DMS 273 (cell line): ENCODE results near the gene NLK.

Experiments used
- DNase-seq: peaks from one replicate; lab custom pipeline; 2025; ENCODE audit not compliant: unreplicated experiment; lab: John Stamatoyannopoulos, UW

Gene NLK

DNA sequence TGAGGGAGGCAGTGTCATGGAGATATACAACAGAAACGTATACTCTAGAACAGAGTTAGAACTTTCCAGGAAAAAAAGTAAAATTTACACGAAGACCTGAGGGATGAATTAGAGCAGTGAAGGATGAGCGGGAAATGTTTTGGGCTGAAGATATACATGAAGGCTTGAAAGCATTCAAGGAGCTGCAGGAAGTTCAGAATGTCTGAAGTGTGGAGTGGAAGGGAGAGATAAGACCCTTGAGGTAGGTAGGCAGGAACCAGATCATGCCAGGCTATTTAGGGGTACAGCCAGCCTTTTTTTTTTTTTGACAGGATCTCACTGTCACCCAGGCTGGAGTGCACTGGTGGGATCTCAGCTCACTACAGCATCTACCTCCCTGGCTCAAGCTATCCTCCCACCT, 3.2 kb upstream of the NLK start:
- no peak for DNase-seq

GRCh38 chr17:28040406-28040805, 2.1 kb upstream of the NLK start:
- DNase-seq: no peak

DNA sequence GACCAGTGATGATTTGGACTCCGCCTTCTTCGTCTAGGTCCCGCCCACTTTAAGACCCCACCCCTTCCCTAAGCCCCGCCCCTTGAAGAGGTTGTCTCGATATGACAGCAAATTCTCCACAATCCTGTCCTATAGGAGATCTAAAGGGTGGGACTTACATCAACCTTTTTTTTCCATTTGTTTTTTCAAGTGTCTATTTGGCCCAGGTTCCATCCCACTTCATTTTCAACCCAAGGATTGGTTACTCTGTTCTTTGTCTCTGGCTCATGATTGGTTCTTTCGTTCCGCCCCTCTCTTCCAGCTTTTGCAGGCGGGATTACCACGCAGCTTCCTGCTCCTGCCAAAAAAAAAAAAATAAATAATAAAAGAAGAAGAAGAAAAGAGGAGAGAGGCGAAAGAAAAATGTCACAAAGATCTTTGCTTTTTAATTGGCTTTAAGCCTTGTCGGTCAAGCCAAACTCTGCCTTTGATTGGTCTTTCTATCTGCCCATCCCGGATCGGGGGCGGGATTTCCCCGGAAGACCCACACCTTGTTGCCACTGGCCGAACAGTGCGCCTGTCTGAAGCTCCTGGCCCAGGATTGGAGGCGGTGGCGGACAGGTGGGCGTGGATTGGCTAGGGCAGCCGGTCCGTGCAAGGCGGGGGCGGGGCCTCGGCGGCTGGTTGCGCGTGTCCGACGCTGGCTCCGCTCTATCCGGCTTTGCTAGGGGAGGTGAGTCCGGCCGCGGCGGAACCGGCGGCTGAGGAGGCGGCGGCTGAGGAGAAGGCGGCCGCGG, 1.2 kb upstream of the NLK start:
- peak; percentile 99 for DNase-seq

- peak; percentile 55 for DNase-seq
Measured at GRCh38 chr17:28041844-28042656, 427 bp upstream of the NLK start.

- no peak for DNase-seq
Measured at GRCh38 chr17:28042721-28043291, 329 bp downstream of the NLK start.

DNA sequence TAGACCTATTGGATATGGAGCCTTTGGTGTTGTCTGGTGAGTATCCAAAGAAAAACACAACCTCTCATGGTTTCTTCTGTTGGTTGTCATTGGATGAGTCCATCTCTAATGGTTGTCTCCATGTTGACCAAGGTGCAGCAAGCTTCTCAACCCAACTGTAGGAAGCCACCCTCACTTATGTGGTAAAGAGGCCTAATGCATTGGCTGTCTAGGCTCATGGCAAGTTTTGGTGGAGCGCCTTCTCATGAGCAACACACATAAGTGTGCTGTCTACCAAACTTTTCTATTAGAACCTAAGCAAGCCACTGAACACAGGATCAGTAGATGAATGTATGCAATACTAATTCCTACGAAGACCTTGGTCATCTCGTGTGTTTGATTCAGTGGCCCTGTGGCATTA, 819 bp downstream of the NLK start:
- DNase-seq: no peak

DNA sequence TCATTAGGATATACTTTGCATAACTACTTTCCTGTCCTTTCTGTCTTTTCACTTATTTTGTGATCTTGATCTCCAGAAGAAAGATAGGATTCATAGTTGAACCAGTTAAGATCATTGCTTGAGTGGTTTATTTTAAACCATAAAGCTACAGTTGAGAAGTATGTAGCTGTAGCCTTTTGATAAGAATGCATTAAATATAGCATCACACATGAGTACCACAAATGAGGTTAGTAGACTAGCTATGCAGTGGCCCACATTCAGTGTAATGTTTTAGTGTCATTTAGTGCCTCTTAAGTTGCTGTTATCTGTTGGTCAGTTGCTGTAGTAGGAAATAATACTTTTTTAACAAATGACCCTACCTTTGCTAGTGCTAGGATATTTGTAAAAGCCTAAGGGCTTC, 1.3 kb downstream of the NLK start:
- no peak for DNase-seq

DNA sequence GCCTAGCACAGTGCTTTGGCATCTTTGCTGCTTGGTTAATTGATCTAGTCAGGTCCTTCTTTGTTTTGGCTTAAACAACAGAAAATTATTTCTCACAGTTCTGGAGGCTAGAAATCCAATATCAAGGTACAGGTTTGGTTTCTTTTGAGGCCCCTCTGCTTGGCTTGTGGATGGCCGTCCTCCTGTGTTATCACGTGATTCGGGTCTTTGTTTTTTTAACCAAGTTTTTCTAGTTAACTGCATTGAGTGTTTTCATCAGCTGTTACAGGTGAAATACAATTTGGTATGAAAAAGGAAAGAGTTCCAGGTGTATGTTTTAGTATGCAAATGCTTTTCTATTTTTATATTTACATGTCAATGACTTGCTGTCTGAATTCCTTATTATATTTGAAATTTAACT, 2.8 kb downstream of the NLK start:
- DNase-seq: no peak

DNA sequence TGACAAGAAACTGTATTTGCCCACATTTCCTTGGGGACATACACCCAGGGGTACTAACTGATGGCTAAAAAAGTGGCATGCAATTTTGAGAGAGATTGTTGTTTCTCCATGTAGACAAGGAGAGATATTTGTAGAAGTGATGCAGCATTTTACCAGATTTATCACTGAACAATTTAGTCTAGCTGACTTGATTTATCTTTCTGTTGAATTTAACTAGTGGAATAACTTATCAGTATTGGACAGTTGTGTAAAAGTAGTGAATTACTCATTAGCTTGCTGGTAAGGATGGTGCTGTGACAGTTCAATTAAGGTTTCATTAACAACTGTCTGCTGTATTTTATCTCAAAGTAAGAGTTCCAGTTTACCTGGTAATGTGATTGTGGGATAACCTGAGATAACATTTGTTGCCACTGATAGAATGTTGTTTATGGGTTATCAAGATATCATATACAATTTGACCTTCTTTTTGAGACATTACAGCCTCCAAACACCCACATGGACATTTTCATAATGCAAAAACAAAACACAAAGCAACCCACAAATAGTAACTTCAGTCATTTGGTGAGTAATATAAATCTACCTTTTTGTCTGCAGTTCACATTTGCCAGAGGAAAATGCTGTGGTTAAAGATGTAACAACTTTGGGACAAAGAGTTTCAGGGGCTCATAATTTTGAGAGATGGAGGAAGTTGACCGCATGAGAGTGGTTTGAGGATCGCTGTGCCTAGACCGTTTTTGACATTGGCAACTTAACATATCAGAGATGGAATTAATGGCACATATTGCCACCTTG, 3.8 kb downstream of the NLK start:
- DNase-seq: no peak

DNA sequence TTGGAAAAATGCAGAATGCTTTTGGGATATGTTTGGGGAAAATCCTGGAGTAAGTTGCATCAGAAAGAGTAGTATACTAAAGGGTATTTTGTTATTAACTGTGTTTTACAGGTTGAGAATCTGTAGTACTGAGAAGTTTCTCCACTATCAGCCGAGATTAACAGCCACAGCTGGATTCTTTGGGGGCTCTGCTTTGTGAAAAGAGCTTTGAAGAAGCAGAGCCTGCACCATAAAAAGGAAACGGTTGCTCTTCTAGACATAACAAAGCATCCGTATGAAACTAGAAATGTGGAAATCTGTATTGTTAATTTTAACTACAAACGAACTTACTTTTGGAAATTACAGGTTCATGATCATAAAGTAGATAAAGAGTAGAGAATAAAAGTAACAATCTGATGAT, 5.3 kb downstream of the NLK start:
- no peak for DNase-seq

GRCh38 chr17:28049071-28049470, 6.6 kb downstream of the NLK start:
- DNase-seq: no peak

GRCh38 chr17:28053044-28053670, 10.7 kb downstream of the NLK start:
- no peak for DNase-seq

DNA sequence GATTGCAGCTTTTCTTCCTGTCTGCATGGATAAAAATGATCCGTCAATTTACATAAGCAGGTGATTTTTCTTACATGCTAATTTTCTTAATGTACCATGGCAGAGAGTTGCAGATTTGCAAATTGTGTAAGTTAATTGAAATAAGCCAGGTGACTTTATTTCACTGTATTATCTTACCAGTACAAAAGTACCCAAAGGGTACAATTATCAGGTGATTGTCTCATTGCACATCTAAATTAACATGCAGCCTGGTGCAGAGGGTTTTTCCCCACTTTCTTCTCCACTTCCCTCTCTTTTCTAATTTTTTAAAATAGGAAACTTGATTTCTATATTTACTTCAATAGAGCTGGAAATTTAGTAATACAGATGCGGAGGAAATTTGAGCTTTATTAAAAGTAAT, 11.2 kb downstream of the NLK start:
- no peak for DNase-seq

- no peak for DNase-seq
Measured at GRCh38 chr17:28055546-28056275, 13.2 kb downstream of the NLK start.

GRCh38 chr17:28056276-28056620, 13.8 kb downstream of the NLK start:
- DNase-seq: no peak

GRCh38 chr17:28057731-28058246, 15.3 kb downstream of the NLK start:
- DNase-seq: no peak

DNA sequence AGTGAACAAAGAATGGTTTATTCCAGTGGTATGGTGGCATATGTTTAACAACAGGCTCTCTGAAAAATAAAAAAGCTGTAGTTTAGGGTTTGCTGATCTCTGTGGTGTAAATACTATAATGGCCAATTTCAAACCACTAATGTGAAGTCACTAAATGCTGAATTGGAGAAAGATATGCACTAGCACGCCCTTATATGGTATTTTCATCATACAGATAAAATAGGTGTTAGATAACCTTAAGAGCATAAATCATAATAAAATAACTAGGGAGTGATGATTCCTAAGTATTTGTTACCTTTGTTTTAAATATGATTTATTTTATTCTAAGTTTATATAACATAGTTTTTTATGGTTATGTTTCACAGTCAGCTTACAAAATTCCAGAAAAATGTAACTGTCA, 17.2 kb downstream of the NLK start:
- no peak for DNase-seq

DNA sequence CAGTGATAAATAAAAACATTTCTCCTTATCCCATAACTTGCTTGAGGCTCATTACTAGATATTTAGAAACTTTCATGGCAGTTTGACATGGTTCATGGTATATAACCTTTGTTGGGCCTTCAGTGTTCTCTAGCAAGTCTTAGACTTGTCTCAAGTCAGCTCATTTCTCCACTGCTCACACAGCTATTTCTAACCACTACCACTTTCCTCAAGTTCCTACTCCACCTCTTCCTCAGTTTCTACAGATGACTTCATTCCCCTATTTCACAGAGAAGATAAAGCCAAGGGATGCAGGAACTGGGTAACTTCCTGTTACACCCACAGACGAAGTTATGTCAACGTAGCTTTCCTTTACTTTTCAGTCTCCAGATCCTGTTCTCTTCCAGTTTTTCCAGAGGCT, 23.2 kb downstream of the NLK start:
- DNase-seq: no peak

GRCh38 chr17:28069061-28069460, 26.6 kb downstream of the NLK start:
- DNase-seq: no peak

DNA sequence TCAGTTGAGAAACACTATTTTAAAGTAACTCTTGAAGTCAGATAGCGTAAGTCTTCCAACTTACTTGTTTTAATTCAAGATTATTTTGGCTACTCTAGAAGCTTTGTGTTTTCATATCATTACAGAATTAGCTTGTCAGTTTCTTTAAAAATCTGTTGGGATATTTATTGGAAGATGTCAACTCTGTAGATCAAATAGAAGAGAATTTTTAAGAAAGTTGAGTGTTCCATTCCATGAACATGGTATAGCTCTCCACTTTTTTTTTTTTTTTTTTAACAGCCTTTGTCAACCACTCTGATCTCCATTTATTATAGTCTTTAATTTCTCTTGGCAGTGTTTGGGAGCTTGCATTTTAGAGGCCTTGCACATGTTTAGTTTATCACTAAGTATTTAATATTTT, 28.7 kb downstream of the NLK start:
- DNase-seq: no peak
